Activated T-helper 17 cell treated with anti-CD3 and anti-CD28 coated beads, Interleukin-2, amount 50 U/mL, for 72 hours (primary cell): ENCODE results near the gene PGM5. TPM values are rescaled to one million over a fixed set of nuclear protein-coding genes. Genes with fewer than 3 reads are reported as not detected.

ENCODE experiments used
- ATAC-seq: fragments of 150-1000 bp; cut with Tn5 transposase; replicated peaks from 2 replicates; pipeline ENCODE4 v1.10.0; 2021; ENCODE audit warnings: mild to moderate bottlenecking, moderate library complexity
- H3K27ac Mint-ChIP-seq: one replicate; pipeline ENCODE4 v1.8.0; 2022; ENCODE audit warnings: mixed read lengths
- H3K27me3 Mint-ChIP-seq: one replicate; pipeline ENCODE4 v1.8.0; 2022; ENCODE audit warnings: mixed read lengths
- H3K36me3 Mint-ChIP-seq: one replicate; pipeline ENCODE4 v1.8.0; 2022; ENCODE audit warnings: low read depth, mild to moderate bottlenecking, mixed read lengths
- H3K4me1 Mint-ChIP-seq: one replicate; pipeline ENCODE4 v1.8.0; 2022; ENCODE audit warnings: mixed read lengths
- H3K4me3 Mint-ChIP-seq: one replicate; pipeline ENCODE4 v1.8.0; 2022; ENCODE audit warnings: mild to moderate bottlenecking, mixed read lengths
- H3K9me3 Mint-ChIP-seq: one replicate; pipeline ENCODE4 v1.8.0; 2022; ENCODE audit warnings: mixed read lengths
- total RNA-seq, 2 donors: library from RNA; stranded (reverse); gene quantifications; one replicate each; pipeline ENCODE4 v1.2.3, GENCODE V29; 2022

PGM5 gene
- total RNA-seq, 2 donors from 2014 or later, result not detected

DNA sequence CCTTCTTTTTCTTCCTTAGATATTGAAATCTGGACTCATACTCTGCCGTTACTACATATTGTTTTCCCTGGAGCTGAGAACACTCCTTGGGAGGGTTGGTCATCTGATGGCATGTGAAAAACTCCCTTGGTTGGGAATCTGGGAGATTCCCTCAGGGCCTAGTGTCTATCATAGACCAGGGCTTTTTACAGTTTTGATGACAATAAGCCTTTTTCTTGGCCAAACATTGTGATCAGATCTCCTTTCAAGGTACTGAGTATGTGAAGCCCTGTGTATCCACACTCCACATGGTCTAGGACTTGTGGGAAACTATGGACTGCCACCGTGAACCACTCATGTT is 151.4 kb downstream of the PGM5 start:
- no peak overlapping the region for H3K4me3 Mint-ChIP-seq
- ATAC-seq, result no peak
- H3K27ac Mint-ChIP-seq, result no peak overlapping the region
- no peaks in the 10 kb centered on the region for H3K4me1 Mint-ChIP-seq
- peaks cover 14% of the 10 kb centered on the region for H3K27me3 Mint-ChIP-seq
- no peaks in the 10 kb centered on the region for H3K9me3 Mint-ChIP-seq
- no peaks in the 10 kb centered on the region for H3K36me3 Mint-ChIP-seq

GRCh38 chr9:68508547-68508946 is 152.1 kb downstream of the PGM5 start:
- Mint-ChIP-seq H3K4me3 (no peak overlapping the region), H3K36me3 (no peaks in the 10 kb centered on the region), H3K27me3 (peaks cover 14% of the 10 kb centered on the region), H3K9me3 (no peaks in the 10 kb centered on the region), H3K4me1 (no peaks in the 10 kb centered on the region), H3K27ac (no peak overlapping the region)
- ATAC-seq, result no peak

- Mint-ChIP-seq H3K27me3 (peaks cover 9% of the 10 kb centered on the region), H3K27ac (no peak overlapping the region), H3K9me3 (no peaks in the 10 kb centered on the region), H3K4me1 (no peaks in the 10 kb centered on the region), H3K36me3 (no peaks in the 10 kb centered on the region), H3K4me3 (no peak overlapping the region)
- ATAC-seq, result no peak
These were observed 153.3 kb downstream of the PGM5 start for GRCh38 chr9:68509689-68510088.

DNA sequence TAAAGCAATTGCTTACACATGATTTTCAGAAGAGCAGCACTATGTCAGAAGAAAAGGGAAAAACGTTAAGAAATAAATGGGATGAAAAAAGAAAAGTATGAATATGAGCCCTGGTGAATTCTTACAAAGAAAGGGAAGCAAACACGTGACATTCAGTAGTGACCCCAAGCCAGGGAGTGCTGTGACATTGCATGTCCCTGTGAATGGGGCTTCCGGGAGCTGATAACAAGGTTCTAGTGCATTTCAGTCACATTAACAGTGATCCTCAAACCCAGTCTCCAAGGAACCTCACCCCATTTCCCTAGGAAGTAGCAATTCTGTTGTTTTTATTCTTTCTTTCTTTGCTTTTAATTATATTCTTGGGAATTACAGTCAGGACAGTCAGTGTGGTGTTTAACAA is 157.0 kb downstream of the PGM5 start:
- peaks cover 10% of the 10 kb centered on the region for H3K27me3 Mint-ChIP-seq
- H3K4me3 Mint-ChIP-seq, result no peak overlapping the region
- no peak for ATAC-seq
- no peaks in the 10 kb centered on the region for H3K36me3 Mint-ChIP-seq
- no peak overlapping the region for H3K27ac Mint-ChIP-seq
- no peaks in the 10 kb centered on the region for H3K9me3 Mint-ChIP-seq
- H3K4me1 Mint-ChIP-seq, result no peaks in the 10 kb centered on the region

DNA sequence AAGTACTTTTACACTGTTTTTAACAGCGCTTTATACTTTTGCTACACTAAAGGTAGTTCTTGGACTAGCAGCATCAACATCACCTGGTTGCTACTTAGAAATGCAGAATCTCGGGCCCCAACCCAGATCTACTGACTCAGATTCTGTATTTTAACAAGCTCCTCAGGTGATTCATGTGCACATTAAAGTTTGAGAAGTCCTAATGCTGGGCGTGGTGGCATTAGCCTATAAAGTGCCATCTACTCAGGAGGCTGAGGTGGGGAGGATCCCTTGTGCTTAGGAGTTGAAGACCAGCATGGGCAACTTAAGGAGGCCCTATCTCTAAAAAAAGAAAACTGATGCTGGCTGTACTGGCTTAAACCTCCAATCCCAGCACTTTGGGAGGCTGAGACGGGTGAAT is 157.6 kb downstream of the PGM5 start:
- no peak overlapping the region for H3K27ac Mint-ChIP-seq
- peaks cover 13% of the 10 kb centered on the region for H3K27me3 Mint-ChIP-seq
- no peak for ATAC-seq
- no peaks in the 10 kb centered on the region for H3K9me3 Mint-ChIP-seq
- H3K36me3 Mint-ChIP-seq, result no peaks in the 10 kb centered on the region
- no peak overlapping the region for H3K4me3 Mint-ChIP-seq
- no peaks in the 10 kb centered on the region for H3K4me1 Mint-ChIP-seq

- ATAC-seq, result no peak
- Mint-ChIP-seq H3K9me3 (no peaks in the 10 kb centered on the region), H3K36me3 (no peaks in the 10 kb centered on the region), H3K27ac (no peak overlapping the region), H3K4me3 (no peak overlapping the region), H3K27me3 (peaks cover 8% of the 10 kb centered on the region), H3K4me1 (no peaks in the 10 kb centered on the region)
These were observed 159.1 kb downstream of the PGM5 start for GRCh38 chr9:68515326-68516017.

DNA sequence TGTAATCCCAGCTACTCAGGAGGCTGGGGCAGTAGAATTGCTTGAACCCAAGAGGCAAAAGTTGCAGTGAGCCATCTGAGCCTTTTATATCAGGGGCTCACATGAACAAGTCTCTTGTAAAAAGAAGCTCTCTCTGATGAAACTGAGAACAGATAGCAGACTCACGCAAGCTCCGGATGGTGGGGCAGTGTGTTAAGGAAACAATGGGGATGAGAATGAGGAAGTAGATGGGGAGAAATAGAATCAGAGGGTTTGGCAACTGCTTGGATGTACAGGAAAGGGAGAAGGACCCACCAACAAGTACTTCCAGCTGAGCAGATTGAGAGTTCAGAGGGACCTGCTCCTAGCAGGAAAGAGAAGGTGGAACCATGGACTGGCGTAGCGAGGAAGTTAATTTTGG is 165.7 kb downstream of the PGM5 start:
- Mint-ChIP-seq H3K4me1 (no peaks in the 10 kb centered on the region), H3K27me3 (peaks cover 12% of the 10 kb centered on the region), H3K4me3 (no peak overlapping the region), H3K9me3 (no peaks in the 10 kb centered on the region), H3K36me3 (no peaks in the 10 kb centered on the region), H3K27ac (no peak overlapping the region)
- no peak for ATAC-seq

DNA sequence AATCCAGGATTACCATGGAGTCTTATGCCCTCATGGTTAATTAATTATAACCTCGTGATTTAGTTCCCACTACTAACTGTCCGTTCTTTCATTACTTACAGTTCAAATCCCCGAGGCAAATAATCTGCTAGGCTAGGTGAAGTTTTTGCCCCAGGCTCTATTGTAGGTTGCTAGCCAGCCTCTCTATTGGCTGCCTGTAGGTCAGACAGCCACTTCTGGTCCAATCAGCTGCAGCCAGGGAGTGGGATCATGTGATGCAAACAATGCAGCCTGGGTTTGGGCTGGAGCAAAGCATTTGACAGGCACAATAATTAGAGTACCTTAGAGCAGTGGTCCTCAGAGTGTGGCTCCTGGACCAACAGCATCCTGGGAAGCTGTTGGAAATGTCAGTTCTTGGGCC is 166.5 kb downstream of the PGM5 start:
- Mint-ChIP-seq H3K27me3 (peaks cover 12% of the 10 kb centered on the region), H3K36me3 (no peaks in the 10 kb centered on the region), H3K4me1 (no peaks in the 10 kb centered on the region), H3K27ac (no peak overlapping the region), H3K4me3 (no peak overlapping the region), H3K9me3 (no peaks in the 10 kb centered on the region)
- no peak for ATAC-seq

GRCh38 chr9:68523367-68523936 is 167.0 kb downstream of the PGM5 start:
- Mint-ChIP-seq H3K4me1 (no peaks in the 10 kb centered on the region), H3K27ac (no peak overlapping the region), H3K4me3 (no peak overlapping the region), H3K36me3 (no peaks in the 10 kb centered on the region), H3K27me3 (peaks cover 7% of the 10 kb centered on the region), H3K9me3 (no peaks in the 10 kb centered on the region)
- ATAC-seq, result no peak

- Mint-ChIP-seq H3K4me3 (no peak overlapping the region), H3K27me3 (peaks cover 9% of the 10 kb centered on the region), H3K36me3 (no peaks in the 10 kb centered on the region), H3K4me1 (no peaks in the 10 kb centered on the region), H3K27ac (no peak overlapping the region), H3K9me3 (no peaks in the 10 kb centered on the region)
- ATAC-seq, result no peak
These were observed 174.2 kb downstream of the PGM5 start for GRCh38 chr9:68530618-68531017.

DNA sequence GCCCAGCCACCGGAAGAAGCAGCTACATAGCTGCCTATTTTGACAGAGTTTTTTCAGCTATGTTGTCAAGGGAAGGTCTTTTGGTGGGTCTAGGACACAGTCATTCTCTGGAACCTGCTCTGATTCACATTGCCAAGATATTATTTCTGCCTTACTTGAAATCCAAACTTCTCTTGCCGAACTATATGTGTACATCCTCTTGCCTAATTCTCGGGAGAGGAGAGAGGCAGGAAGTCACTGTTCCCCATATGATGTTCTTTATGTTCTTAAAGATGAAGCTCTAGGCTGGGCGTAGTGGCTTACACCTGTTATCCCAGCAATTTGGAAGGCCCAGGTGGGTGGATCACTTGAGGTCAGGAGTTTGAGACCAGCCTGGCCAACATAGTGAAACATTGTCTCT is 175.7 kb downstream of the PGM5 start:
- ATAC-seq, result no peak
- peaks cover 9% of the 10 kb centered on the region for H3K27me3 Mint-ChIP-seq
- H3K4me1 Mint-ChIP-seq, result no peaks in the 10 kb centered on the region
- no peaks in the 10 kb centered on the region for H3K9me3 Mint-ChIP-seq
- no peaks in the 10 kb centered on the region for H3K36me3 Mint-ChIP-seq
- no peak overlapping the region for H3K27ac Mint-ChIP-seq
- H3K4me3 Mint-ChIP-seq, result no peak overlapping the region

DNA sequence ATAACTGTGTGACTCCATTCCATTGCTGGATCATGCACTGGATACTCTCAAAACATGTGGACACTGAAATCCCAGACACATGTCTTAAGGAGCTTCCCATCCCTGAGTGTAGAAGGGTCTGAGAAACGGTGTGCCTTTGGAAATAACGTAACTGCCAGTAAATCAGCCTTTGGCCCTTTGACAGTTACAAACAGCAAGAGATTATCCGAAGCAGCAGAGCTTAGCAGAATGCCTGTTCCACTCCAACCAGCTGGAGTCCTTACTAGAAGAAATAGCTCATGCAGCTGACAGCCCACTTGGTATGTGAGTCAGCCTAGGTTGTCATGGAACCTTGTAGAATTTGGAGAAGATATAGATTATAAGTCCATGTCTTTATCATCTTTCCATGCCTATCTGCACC is 177.3 kb downstream of the PGM5 start:
- no peaks in the 10 kb centered on the region for H3K4me1 Mint-ChIP-seq
- ATAC-seq, result no peak
- H3K27me3 Mint-ChIP-seq, result peaks cover 14% of the 10 kb centered on the region
- H3K9me3 Mint-ChIP-seq, result no peaks in the 10 kb centered on the region
- H3K4me3 Mint-ChIP-seq, result no peak overlapping the region
- no peaks in the 10 kb centered on the region for H3K36me3 Mint-ChIP-seq
- H3K27ac Mint-ChIP-seq, result no peak overlapping the region

DNA sequence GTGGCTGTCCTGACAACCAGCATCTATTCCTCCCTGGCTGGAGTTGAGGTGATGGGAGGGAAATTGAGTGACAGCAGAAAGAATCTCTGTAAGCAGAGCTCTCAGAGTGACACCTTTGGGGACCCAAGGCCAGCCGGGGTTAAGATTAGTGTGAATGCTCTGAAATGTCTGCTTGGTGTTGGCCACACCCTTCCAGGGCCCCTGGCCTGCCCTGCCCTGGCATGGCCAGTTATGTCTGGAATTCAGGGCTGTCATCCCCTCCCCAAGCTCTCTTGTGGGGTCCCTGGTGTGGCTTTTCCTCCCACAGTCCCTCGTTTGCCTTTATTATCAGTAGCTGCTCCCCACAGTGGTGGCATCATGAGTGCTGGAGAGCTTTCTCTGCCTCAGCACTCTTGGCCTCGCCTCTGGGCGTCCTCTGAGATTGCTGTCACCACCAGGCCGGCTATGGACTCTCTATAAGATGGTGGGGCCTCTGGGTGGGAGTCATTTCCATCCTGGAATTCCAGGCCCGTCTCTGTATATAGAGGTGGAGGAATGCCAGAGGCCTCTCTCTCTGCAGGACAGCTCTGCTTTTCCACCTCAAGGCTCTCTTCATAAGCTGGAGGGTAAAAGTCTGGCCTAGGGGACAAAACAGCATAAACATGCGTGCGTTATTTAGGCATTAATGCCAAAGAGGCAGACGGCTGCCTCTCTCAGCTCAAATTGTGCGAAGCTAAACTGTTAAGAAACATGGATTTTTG is 180.6 kb downstream of the PGM5 start:
- no peak overlapping the region for H3K27ac Mint-ChIP-seq
- ATAC-seq, result no peak
- H3K36me3 Mint-ChIP-seq, result no peaks in the 10 kb centered on the region
- no peaks in the 10 kb centered on the region for H3K9me3 Mint-ChIP-seq
- no peaks in the 10 kb centered on the region for H3K4me1 Mint-ChIP-seq
- no peak overlapping the region for H3K4me3 Mint-ChIP-seq
- H3K27me3 Mint-ChIP-seq, result peaks cover 24% of the 10 kb centered on the region

DNA sequence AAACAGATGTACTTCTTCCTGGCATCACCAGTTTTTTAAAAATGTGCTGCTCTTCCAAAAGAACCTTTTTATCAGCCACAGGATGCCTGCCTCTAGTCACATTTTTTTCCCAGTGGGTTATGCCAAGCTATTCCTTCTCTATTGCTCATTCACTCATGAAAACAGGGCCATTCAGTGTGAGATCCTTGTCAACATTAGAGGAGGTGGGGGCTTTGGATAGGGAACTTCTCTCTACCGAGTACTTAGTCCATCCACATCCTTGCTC is 181.1 kb downstream of the PGM5 start:
- H3K27me3 Mint-ChIP-seq, result peaks cover 26% of the 10 kb centered on the region
- no peaks in the 10 kb centered on the region for H3K4me1 Mint-ChIP-seq
- ATAC-seq, result no peak
- no peak overlapping the region for H3K27ac Mint-ChIP-seq
- H3K36me3 Mint-ChIP-seq, result no peaks in the 10 kb centered on the region
- H3K9me3 Mint-ChIP-seq, result no peaks in the 10 kb centered on the region
- no peak overlapping the region for H3K4me3 Mint-ChIP-seq

- H3K27ac Mint-ChIP-seq, result no peak overlapping the region
- H3K36me3 Mint-ChIP-seq, result no peaks in the 10 kb centered on the region
- H3K4me3 Mint-ChIP-seq, result no peak overlapping the region
- no peaks in the 10 kb centered on the region for H3K4me1 Mint-ChIP-seq
- no peaks in the 10 kb centered on the region for H3K9me3 Mint-ChIP-seq
- H3K27me3 Mint-ChIP-seq, result peaks cover 28% of the 10 kb centered on the region
- no peak for ATAC-seq
These were observed 181.8 kb downstream of the PGM5 start for GRCh38 chr9:68538200-68538599.
